GM19397 (cell line): Measurements from ENCODE around the gene PEX6.
"Not testable (repeated sequence)": the region's sequence is repeated elsewhere in the genome, so short reads cannot be mapped to it uniquely, and the experiment has no call there.

ENCODE experiments used
- ATAC-seq: cut with Tn5 transposase; IDR thresholded peaks from one replicate; pipeline ENCODE4 v1.9.1; 2021; ENCODE audit warnings: mild to moderate bottlenecking, moderate library complexity; ENCODE audit not compliant: unreplicated experiment

PEX6 gene

DNA sequence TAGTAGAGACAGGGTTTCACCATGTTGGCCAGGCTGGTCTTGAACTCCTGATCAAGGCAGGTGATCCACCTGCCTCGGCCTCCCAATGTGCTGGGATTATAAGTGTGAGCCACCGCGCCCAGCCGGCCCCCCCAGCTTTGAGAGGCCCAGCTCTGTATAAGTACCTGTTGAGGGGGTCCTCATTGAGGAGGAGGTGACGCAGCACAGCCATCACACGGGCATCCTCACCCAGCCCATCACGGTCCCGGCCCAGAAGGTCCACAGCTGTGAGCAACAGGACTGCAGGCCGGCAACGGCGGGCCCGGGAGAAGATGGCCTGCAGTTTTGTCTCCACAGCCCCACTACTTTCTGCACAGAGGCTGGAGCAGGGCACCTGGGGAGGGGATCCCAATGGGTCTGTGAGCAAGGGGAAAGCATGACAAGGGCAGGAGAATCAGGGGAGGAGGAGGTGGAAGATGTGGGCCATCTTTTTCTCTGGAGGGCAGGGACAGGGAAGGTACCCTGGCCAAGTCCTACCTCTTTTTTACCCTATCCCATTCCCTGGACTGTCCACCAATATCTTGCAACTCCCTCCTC lies 10.8 kb downstream of the PEX6 start:
- ATAC-seq: no peak

GRCh38 chr6:42967228-42967627 lies 11.8 kb downstream of the PEX6 start:
- no peak for ATAC-seq

DNA sequence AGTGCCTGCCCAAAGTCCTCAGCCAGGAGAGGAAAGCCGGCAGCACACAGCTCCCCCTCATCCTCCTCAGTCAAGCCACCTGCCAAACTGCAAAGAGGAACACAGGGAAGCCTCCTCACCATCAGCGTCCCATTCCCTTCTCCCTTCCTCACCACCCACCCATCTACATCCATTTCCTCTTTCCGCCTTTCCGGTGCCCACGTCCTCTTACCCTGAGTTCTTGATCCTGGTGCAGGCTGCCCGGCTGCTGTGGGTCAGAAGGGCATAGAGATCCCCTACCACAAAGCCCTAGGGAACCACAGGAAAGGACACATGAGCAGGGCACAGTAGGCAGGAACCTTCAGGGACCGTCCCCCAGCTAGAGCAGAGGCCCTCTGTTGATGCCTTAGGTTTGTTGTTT lies 12.4 kb downstream of the PEX6 start:
- no peak for ATAC-seq

DNA sequence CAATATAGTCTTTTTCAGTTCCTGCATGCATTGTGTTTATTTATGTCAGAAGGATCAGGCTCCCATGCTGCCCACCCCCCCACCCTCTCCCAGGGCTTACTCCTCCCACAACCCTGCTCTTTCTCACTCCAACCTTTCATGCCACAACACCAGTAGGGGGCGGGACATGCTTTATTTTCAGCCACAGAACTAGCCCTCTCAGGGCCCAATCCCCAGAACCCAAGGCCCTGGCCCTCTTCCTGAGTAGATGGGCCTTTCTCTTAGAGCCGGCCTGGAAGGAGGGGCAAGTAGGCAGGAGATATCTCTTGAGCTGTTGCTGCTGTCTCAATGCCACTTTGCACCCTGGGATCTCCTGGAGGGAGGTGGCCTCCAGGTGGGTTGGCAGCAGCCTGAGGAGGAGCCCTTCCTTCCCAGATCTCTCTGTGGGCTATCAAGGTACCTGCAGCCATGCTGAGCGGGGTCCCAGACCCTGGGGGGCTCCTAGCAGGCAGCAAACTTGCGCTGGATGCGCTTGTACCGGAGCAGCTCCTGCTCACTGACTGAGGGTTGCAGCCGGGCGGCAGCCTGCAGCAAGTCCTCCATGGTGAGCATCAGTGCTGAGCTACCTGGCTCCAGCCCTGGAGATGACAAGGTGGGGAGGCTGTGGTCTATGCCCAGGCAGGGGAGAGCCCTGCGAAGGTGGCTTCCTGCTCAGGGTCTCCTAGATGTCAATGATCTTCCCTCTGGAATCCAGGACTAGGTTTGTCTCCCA lies 15.0 kb downstream of the PEX6 start:
- ATAC-seq: no peak

DNA sequence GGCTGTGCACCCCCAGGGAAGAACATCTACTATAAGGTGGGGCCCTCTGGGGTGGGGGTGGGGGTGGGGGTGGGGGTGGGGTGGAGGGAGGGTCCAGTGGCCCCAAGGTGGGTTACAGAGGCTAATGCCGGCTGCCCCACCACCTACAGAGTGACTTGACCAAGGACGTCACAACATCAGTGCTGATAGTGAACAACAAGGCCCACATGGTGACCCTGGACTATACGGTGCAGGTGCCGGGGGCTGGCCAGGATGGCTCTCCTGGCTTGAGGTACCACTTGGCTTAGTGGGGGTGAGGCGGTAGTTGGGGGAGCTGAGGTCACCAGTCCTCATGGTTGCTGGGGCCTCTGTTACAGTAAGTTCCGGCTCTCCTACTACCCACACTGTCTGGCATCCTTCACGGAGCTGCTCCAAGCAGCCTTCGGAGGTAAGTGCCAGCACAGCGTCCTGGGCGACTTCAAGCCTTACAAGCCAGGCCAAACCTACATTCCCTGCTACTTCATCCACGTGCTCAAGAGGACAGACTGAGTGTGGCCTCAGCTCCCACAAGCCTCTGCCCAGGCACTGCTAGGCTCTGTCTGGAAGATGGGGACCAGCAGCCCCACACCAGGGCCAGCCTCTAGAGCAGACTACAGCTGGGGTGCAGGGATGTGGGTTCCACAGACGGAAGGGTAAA lies 15.7 kb downstream of the PEX6 start:
- ATAC-seq: no peak

GRCh38 chr6:42962502-42963178 lies 16.3 kb downstream of the PEX6 start:
- ATAC-seq: no peak

GRCh38 chr6:42962096-42962495 lies 16.9 kb downstream of the PEX6 start:
- no peak for ATAC-seq

DNA sequence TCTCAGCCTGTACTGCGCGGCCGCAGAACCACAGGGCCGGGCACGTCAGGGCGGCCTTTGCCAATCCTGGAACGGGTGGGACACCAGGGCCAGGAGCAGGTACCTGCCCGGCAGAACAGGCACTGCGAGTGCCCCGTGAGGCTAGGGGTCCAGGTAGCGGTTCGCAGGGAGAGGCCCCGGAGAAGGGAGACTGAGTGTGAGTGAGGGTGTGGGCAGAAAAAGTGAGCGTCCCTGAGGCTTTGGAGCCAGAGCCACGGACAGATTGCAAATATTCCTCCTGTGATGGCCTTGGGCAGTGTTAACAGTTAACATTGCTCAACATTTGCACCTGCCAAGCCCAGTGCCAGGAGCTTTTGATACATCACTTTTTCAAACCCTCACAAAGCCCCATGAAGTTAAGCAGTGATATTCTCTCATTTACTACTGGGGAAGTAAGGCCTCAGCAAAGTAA lies 17.9 kb downstream of the PEX6 start:
- ATAC-seq: no peak

- no peak for ATAC-seq
Measured at GRCh38 chr6:42960243-42961019, 18.6 kb downstream of the PEX6 start, which contains the start of gene GNMT. Gene GNMT (plus strand): TSS chr6:42960754. CDS start chr6:42960768, 14 bp downstream.

DNA sequence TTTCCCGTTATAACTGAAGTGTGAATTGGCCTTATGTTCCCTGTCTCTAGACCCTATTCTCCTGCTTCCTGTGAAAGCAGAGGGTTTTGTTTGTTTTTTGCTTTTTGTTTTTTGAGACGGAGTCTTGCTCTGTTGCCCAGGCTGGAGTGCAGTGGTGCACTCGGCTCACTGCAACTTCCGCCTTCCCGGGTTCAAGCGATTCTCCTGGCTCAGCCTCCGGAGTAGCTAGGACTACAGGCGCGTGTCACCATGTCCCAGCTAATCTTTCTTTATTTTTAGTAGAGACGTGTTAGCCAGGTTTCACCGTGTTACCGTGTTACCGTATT lies 19.1 kb downstream of the PEX6 start:
- no peak for ATAC-seq

GRCh38 chr6:42958125-42958524 lies 20.9 kb downstream of the PEX6 start:
- no peak for ATAC-seq

DNA sequence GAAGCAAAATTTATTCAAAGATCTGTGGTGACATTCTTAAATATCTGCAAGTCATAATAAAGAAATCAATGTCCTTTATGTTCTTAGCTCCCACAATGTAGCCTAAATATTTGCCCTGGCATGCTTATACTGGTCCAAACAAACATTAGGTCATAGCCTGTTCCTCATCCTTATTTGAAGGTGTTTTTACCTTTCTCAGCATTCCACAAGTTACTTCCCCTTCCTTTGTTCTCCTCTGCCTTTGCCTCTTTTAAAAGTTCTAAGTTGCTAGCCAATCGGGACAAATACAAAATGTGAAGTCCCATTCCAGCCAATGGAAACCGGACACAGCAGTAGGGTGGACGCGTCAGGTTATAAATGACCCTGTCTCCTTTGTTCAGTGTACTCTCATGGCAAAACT lies 24.6 kb downstream of the PEX6 start:
- not testable (repeated sequence) for ATAC-seq

GRCh38 chr6:42952389-42952788 lies 26.6 kb downstream of the PEX6 start:
- ATAC-seq: no peak

- no peak for ATAC-seq
Measured at GRCh38 chr6:42947950-42948349, 31.0 kb downstream of the PEX6 start.

GRCh38 chr6:42942444-42942843 lies 36.5 kb downstream of the PEX6 start:
- no peak for ATAC-seq

DNA sequence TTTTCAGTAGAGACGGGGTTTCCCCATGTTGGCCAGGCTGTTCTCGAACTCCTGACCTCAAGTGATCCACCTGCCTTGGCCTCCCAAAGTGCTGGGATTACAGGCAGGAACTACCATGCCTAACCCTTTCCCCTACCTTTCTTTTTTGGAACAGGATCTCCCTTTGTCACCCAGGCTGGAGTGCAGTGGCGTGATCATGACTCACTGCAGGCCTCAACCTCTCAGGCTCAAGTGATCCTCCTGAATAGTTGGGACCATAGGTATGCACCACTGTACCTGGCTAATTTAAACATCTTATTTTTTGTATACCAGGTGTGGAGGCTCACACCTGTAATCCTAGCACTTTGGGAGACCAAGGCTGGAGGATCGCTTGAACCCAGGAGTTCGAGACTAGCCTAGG lies 37.6 kb downstream of the PEX6 start:
- ATAC-seq: not testable (repeated sequence)

- ATAC-seq: no peak
Measured at GRCh38 chr6:42940493-42941045, 38.4 kb downstream of the PEX6 start.

DNA sequence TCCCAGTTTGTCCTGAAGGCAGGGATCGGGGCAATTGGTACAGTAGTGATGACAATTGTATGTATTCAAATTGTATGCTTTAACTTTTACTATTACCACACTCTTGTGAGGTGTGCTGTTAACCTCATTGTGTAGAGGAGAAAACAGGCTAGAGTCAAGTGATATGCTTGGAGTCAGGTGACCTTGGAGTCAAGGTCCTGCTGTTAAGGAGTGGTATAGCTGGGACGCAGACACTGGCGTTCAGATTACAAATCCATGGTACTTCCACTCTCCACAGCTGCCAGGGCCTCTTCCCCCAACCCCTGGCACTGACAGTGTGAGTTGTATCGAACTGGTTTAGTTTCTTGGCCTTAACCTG lies 39.2 kb downstream of the PEX6 start:
- no peak for ATAC-seq

DNA sequence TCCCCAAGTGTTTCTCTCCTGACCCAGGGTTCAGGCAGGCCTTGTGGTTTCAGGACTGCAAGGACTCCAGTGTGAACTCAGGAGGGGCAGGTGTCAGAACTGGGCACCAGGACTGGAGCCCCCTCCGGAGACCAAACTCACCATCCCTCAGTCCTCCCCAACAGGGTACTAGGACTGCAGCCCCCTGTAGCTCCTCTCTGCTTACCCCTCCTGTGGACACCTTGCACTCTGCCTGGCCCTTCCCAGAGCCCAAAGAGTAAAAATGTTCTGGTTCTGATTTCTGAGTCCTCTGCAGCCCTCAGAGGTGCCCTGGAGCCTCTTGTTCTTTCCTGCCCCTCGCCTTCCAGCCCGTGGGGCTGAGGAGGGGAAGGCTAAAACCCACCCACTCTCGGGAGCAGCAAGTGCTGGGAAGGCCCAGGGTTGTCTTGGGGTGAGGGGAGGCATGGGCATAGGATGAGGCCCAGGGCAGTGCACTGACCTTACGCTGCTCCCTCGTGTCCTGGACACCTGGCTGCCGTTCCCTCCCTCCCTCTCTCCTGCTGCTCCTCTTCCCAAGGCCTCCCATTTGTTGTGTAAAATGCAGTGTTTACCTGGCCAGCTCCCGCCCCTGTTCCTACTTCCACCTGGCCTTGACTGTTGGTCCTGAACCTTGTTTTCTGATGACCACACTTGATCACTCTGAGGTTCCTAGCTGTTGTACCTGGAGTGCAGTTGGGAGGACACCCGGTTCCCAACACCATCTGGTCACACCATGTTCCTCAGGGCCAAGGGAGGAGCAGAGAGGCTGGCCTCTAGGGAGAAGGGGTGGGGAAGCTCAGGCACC lies 39.8 kb downstream of the PEX6 start:
- no peak for ATAC-seq

DNA sequence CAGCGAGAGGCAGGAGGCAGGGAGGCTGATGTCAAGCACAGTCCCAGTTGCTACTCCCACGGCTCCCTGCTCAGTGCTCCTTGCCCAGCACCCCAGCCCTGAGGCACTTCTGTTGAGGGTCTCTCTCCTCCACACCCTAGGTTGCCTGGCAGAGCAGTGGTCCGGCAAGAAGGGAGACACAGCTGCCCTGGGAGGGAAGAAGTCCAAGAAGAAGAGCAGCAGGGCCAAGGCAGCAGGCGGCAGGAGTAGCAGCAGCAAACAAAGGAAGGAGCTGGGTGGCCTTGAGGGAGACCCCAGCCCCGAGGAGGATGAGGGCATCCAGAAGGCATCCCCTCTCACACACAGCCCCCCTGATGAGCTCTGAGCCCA lies 40.6 kb downstream of the PEX6 start:
- ATAC-seq: no peak
